Bronchial epithelial cell (primary cell): Measurements from ENCODE around the gene LRMDA. TPM values are rescaled to one million over a fixed set of nuclear protein-coding genes. Genes with fewer than 3 reads are reported as not detected.

Source experiments
- DNase-seq: peaks from one replicate; pipeline ENCODE4 v3.0.0-alpha.2; 2010; ENCODE audit warnings: low read depth
- FAIRE-seq: peaks from 2 replicates; lab custom pipeline; 2011; peaks lifted over from hg19 to GRCh38; lab: Jason Lieb, UNC
- H3K27me3 ChIP-seq: 2 replicates; pipeline ENCODE4 v1.5.1; 2011; ENCODE audit warnings: low read length; ENCODE audit not compliant: control insufficient read depth, insufficient read depth
- H3K36me3 ChIP-seq: 2 replicates; pipeline ENCODE4 v1.5.1; 2011; ENCODE audit warnings: low read length; ENCODE audit not compliant: control insufficient read depth, insufficient read depth
- H3K4me3 ChIP-seq: 2 replicates; pipeline ENCODE4 v1.5.1; 2011; ENCODE audit warnings: mild to moderate bottlenecking, low read depth, low read length, control low read depth
- total RNA-seq: library from RNA; depleted of rRNA; stranded (reverse); fragments of >200 nt; gene quantifications from 2 replicates; pipeline ENCODE4 v1.2.1, GENCODE V29; 2014
- TF ChIP-seq, protein P1 (sequence below): IDR thresholded peaks from 2 replicates; pipeline ENCODE4 v1.5.1; 2011; ENCODE audit warnings: mild to moderate bottlenecking, moderate library complexity, low read length, control low read depth, inconsistent platforms; ENCODE audit not compliant: insufficient read depth, severe bottlenecking

LRMDA gene
- total RNA-seq, 1 donor from 2014 or later, result 1.6 TPM

DNA sequence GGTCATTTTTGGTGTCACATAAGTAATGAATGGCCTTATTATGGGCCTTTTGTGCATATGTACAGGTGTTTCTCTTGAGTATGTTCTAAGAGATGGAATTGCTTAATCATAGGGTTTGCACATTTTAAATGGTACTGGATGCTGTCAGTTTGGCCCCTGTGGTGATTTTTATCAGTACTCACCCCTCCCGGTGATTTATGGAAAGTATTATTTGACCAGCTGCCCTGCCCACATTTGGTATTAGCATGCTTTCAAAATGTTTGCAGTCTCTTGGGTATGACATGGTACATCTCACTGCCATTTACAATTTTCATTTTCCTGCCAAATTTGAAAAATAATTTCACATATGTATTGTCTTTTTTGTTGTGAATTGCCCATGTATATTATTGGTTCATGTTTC is 427.7 kb downstream of the LRMDA start:
- Histone ChIP-seq H3K27me3 (no peaks in the 10 kb centered on the region), H3K36me3 (no peaks in the 10 kb centered on the region), H3K4me3 (no peak overlapping the region)
- FAIRE-seq (no peak), DNase-seq (no peak)
- TF ChIP-seq, protein P1, sequence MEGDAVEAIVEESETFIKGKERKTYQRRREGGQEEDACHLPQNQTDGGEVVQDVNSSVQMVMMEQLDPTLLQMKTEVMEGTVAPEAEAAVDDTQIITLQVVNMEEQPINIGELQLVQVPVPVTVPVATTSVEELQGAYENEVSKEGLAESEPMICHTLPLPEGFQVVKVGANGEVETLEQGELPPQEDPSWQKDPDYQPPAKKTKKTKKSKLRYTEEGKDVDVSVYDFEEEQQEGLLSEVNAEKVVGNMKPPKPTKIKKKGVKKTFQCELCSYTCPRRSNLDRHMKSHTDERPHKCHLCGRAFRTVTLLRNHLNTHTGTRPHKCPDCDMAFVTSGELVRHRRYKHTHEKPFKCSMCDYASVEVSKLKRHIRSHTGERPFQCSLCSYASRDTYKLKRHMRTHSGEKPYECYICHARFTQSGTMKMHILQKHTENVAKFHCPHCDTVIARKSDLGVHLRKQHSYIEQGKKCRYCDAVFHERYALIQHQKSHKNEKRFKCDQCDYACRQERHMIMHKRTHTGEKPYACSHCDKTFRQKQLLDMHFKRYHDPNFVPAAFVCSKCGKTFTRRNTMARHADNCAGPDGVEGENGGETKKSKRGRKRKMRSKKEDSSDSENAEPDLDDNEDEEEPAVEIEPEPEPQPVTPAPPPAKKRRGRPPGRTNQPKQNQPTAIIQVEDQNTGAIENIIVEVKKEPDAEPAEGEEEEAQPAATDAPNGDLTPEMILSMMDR, result no peak

DNA sequence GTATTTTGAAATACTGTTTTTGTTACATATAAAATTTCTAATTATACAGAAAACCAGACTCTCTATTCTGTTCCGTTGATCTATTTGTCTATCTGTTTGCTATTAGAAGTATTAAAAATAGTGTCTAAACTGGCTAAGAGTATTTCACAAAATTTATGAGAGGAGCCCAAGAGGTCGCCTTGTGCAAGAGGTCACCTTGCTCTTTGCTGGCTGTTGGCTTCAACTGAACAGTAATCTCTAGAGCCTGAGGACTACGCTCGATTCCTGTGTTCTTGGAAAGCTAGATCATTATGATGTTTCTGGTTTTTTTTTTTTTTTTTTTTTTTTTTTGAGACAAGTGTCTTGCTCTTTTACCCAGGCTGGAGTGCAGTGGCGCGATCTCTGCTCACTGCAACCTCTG is 428.6 kb downstream of the LRMDA start:
- no peak for DNase-seq
- no peak for FAIRE-seq
- H3K27me3 ChIP-seq, result no peaks in the 10 kb centered on the region
- no peak overlapping the region for H3K4me3 ChIP-seq
- TF ChIP-seq, protein P1, result no peak
- no peaks in the 10 kb centered on the region for H3K36me3 ChIP-seq

DNA sequence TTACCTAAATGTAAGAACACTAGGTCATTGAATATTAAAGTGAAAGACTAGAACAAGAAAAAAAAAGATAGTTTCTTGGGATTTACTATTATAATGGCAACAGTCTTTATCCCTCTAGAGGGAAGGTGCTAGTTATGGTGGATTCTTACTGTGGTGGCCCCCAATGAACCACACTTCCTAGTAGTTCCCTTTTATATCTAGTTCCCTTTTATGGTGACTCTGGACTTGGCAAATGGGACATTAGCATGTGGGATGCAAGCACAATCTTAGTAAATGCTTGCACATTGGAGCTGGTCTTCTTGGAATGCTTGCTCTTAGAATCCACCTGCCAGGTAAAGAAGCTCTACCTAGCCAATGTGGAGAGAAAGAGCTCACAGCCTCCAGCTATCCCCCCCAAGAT is 430.2 kb downstream of the LRMDA start:
- TF ChIP-seq, protein P1, result no peak
- H3K36me3 ChIP-seq, result no peaks in the 10 kb centered on the region
- FAIRE-seq (no peak), DNase-seq (no peak)
- no peak overlapping the region for H3K4me3 ChIP-seq
- no peaks in the 10 kb centered on the region for H3K27me3 ChIP-seq

DNA sequence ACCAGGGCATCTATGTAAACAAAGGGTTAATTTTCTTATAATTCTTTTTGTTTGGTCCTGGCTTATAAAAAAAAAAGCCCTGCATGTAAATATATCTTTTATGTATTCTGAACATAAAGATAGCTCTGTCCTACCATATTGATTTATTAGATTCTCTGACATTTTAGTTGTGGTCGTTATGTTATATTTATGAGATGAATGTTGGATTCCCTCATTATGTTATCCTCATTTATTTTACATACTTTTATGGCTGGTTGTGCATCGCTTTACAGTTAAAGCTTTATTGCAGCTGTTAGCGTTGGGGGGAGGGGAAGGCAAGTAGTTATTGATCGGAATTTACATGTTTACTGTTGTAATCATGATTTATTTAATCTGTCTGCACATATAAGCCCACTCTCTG is 431.5 kb downstream of the LRMDA start:
- TF ChIP-seq, protein P1, result no peak
- no peaks in the 10 kb centered on the region for H3K36me3 ChIP-seq
- no peaks in the 10 kb centered on the region for H3K27me3 ChIP-seq
- DNase-seq (no peak), FAIRE-seq (no peak)
- H3K4me3 ChIP-seq, result no peak overlapping the region

DNA sequence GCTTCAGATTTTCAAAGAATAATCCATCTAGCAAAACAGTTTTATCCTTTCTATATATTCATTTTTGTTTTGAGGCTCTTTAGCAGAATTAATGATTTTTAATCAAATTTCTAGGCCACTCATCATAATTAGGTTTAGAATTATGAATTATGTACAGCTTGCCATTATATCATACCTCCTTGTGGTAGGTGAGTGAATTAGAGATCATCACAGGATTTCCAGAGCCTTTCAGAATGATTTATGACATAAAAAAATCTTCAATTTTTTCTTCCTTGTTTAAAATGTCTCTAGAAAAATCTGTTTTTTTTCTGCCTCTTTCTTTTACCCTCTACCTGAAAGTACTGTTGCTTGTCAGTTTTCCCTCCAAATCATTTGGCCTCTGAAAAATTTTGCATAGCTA is 433.3 kb downstream of the LRMDA start:
- Histone ChIP-seq H3K36me3 (no peaks in the 10 kb centered on the region), H3K4me3 (no peak overlapping the region), H3K27me3 (no peaks in the 10 kb centered on the region)
- no peak for FAIRE-seq
- DNase-seq, result no peak
- TF ChIP-seq, protein P1, result no peak
